Effector memory CD8-positive, alpha-beta T cell (primary cell): ENCODE measurements around the gene KCNJ14.

Experiments
- ATAC-seq: fragments of 150-1000 bp; cut with Tn5 transposase; replicated peaks from 2 replicates; pipeline ENCODE4 v1.10.0; 2021; ENCODE audit warnings: mild to moderate bottlenecking, moderate library complexity
- DNase-seq, 3 experiments: peaks; one replicate each; pipeline ENCODE4 v3.0.0; 2021
- H3K27ac Mint-ChIP-seq, 2 donors: one replicate each; pipeline ENCODE4 v1.8.0; 2022; ENCODE audit warnings: mild to moderate bottlenecking in 2 of 2, mixed read lengths in 2 of 2, moderate library complexity in 2 of 2
- H3K27me3 Mint-ChIP-seq, 2 donors: one replicate each; pipeline ENCODE4 v1.8.0; 2022; ENCODE audit warnings: mixed read lengths in 2 of 2
- H3K36me3 Mint-ChIP-seq: one replicate; pipeline ENCODE4 v1.8.0; 2022; ENCODE audit warnings: mild to moderate bottlenecking, moderate library complexity, mixed read lengths; ENCODE audit not compliant: insufficient read depth
- H3K4me1 Mint-ChIP-seq, 2 donors: one replicate each; pipeline ENCODE4 v1.8.0; 2022; ENCODE audit warnings: low read depth in 2 of 2, mixed read lengths in 2 of 2
- H3K4me3 Mint-ChIP-seq, 2 donors: one replicate each; pipeline ENCODE4 v1.8.0; 2022; ENCODE audit warnings: mild to moderate bottlenecking in 2 of 2, mixed read lengths in 2 of 2, moderate library complexity in 2 of 2
- H3K9me3 Mint-ChIP-seq, 2 donors: one replicate each; pipeline ENCODE4 v1.8.0; 2022; ENCODE audit warnings: mixed read lengths in 2 of 2

Gene KCNJ14

GRCh38 chr19:48450863-48451262 lies 4.5 kb upstream of the KCNJ14 start:
- Mint-ChIP-seq H3K4me1 (peaks cover 13 to 17% of the 10 kb centered on the region in 2 donors), H3K4me3 (no peak overlapping the region), H3K9me3 (no peaks in the 10 kb centered on the region), H3K27me3 (no peaks in the 10 kb centered on the region), H3K27ac (no peak overlapping the region), H3K36me3 (peaks cover 52% of the 10 kb centered on the region)
- no peak for ATAC-seq
- DNase-seq, result no peak

GRCh38 chr19:48451624-48452023 lies 3.8 kb upstream of the KCNJ14 start:
- H3K9me3 Mint-ChIP-seq, result no peaks in the 10 kb centered on the region
- no peaks in the 10 kb centered on the region for H3K27me3 Mint-ChIP-seq
- DNase-seq, result no peak
- peaks cover 11 to 13% of the 10 kb centered on the region in 2 donors for H3K4me1 Mint-ChIP-seq
- no peak for ATAC-seq
- H3K36me3 Mint-ChIP-seq, result peaks cover 48% of the 10 kb centered on the region
- H3K4me3 Mint-ChIP-seq, result no peak overlapping the region
- no peak overlapping the region for H3K27ac Mint-ChIP-seq

DNA sequence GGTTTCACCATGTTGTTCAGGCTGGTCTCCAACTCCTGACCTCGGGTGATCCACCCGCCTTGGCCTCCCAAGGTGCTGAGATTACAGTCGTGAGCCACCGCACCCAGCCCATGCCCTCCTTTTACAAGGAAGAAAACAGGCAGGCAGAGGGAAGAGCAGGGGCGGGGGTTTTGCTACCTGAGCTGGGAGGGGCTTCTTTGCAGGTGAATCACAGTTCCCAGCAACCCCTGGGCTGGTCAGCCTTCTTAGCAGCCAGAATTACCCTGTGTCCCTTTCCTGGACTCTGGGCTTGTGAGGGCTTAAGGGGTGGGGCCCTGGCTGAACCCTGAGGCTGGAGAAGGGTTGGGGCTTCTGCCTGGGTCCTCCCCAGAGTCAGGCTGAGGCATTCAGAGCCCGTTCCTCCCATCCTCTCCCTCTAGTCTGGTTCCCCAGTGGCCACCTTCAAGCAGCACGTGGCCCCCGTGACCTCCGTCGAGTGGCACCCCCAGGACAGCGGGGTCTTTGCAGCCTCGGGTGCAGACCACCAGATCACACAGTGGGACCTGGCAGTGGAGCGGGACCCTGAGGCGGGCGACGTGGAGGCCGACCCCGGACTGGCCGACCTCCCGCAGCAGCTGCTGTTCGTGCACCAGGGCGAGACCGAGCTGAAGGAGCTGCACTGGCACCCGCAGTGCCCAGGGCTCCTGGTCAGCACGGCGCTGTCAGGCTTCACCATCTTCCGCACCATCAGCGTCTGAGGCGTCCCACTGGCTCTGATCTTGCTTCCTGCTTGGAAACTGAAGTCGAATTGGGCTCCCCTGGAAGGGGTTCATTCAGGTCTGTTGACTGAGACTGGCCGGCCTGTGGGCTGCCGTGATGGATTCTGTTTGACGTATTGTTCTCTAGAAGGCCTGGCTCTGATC lies 2.8 kb upstream of the KCNJ14 start:
- peaks cover 11 to 13% of the 10 kb centered on the region in 2 donors for H3K4me1 Mint-ChIP-seq
- H3K27me3 Mint-ChIP-seq, result no peaks in the 10 kb centered on the region
- no peaks in the 10 kb centered on the region for H3K9me3 Mint-ChIP-seq
- no peak for ATAC-seq
- H3K27ac Mint-ChIP-seq, result no peak overlapping the region
- no peak overlapping the region for H3K4me3 Mint-ChIP-seq
- peaks cover 53% of the 10 kb centered on the region for H3K36me3 Mint-ChIP-seq
- no peak for DNase-seq

GRCh38 chr19:48454150-48454730 lies 1.1 kb upstream of the KCNJ14 start:
- ATAC-seq, result no peak

DNA sequence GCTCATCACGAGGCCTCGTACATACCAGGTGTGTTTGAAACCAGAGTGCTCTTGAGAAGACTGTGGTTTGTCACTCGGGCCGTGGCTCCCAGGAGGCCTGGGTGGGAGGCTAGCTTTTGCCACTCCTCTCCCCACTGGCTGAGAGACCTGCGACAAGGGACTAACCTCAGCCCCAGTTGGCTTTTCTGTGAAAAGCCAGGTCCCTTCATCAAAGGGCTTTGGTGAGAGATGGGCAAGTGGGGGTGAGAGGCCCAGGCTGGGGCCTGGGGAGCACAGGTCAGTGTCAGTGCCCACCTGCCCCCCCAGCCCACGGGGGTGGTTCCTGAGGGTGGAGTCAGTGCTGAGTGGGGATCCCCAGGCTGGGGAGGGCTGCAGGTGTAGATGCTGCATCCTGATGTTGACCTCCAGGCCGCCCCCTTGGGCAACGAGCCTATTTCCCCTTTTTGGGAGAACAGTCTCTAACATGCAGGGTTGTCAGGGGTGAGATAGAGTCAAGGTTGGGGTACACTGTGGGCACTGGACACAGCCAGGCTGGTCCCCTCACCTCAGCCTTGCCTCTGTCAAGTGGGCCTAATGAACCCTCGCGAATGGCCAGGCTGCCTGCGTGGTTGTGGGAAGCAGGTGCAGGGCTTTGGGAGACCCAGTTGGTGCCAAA lies 661 bp downstream of the KCNJ14 start:
- H3K4me3 Mint-ChIP-seq, result no peak overlapping the region
- ATAC-seq (no peak), DNase-seq (no peak)
- peaks cover 0 to 6% of the 10 kb centered on the region in 2 donors for H3K4me1 Mint-ChIP-seq
- no peaks in the 10 kb centered on the region for H3K9me3 Mint-ChIP-seq
- H3K27ac Mint-ChIP-seq, result no peak overlapping the region
- H3K27me3 Mint-ChIP-seq, result no peaks in the 10 kb centered on the region
- H3K36me3 Mint-ChIP-seq, result peaks cover 35% of the 10 kb centered on the region

More at GRCh38 chr19:48454150-48454730, 1.1 kb upstream of the KCNJ14 start:
- H3K9me3 Mint-ChIP-seq, result no peaks in the 10 kb centered on the region
- H3K27ac Mint-ChIP-seq, result peak overlapping the region in 1 of 2 donors; percentile 27
- H3K4me3 Mint-ChIP-seq, result no peak overlapping the region
- H3K27me3 Mint-ChIP-seq, result no peaks in the 10 kb centered on the region
- H3K36me3 Mint-ChIP-seq, result peaks cover 44% of the 10 kb centered on the region
- H3K4me1 Mint-ChIP-seq, result peaks cover 2 to 6% of the 10 kb centered on the region in 2 donors
- DNase-seq, result no peak

GRCh38 chr19:48456864-48457263 lies 1.5 kb downstream of the KCNJ14 start:
- H3K36me3 Mint-ChIP-seq, result peaks cover 28% of the 10 kb centered on the region
- DNase-seq (no peak), ATAC-seq (no peak)
- H3K4me1 Mint-ChIP-seq, result peaks cover 0 to 6% of the 10 kb centered on the region in 2 donors
- H3K27ac Mint-ChIP-seq, result no peak overlapping the region
- no peak overlapping the region for H3K4me3 Mint-ChIP-seq
- H3K9me3 Mint-ChIP-seq, result no peaks in the 10 kb centered on the region
- no peaks in the 10 kb centered on the region for H3K27me3 Mint-ChIP-seq

GRCh38 chr19:48458016-48458415 lies 2.6 kb downstream of the KCNJ14 start:
- no peak for DNase-seq
- no peak overlapping the region for H3K4me3 Mint-ChIP-seq
- no peak for ATAC-seq
- H3K36me3 Mint-ChIP-seq, result peaks cover 21% of the 10 kb centered on the region
- peaks cover 0 to 6% of the 10 kb centered on the region in 2 donors for H3K4me1 Mint-ChIP-seq
- no peak overlapping the region for H3K27ac Mint-ChIP-seq
- no peaks in the 10 kb centered on the region for H3K9me3 Mint-ChIP-seq
- H3K27me3 Mint-ChIP-seq, result no peaks in the 10 kb centered on the region

GRCh38 chr19:48461651-48461981 lies 6.2 kb downstream of the KCNJ14 start:
- Mint-ChIP-seq H3K27me3 (no peaks in the 10 kb centered on the region), H3K4me1 (no peaks in the 10 kb centered on the region), H3K4me3 (no peak overlapping the region), H3K27ac (no peak overlapping the region), H3K36me3 (peaks cover 7% of the 10 kb centered on the region), H3K9me3 (no peaks in the 10 kb centered on the region)
- DNase-seq, result no peak
- no peak for ATAC-seq

GRCh38 chr19:48461982-48462655 lies 6.7 kb downstream of the KCNJ14 start:
- no peak overlapping the region for H3K27ac Mint-ChIP-seq
- no peaks in the 10 kb centered on the region for H3K4me1 Mint-ChIP-seq
- ATAC-seq (no peak), DNase-seq (no peak)
- H3K9me3 Mint-ChIP-seq, result no peaks in the 10 kb centered on the region
- no peak overlapping the region for H3K4me3 Mint-ChIP-seq
- no peaks in the 10 kb centered on the region for H3K27me3 Mint-ChIP-seq
- peaks cover 4% of the 10 kb centered on the region for H3K36me3 Mint-ChIP-seq

DNA sequence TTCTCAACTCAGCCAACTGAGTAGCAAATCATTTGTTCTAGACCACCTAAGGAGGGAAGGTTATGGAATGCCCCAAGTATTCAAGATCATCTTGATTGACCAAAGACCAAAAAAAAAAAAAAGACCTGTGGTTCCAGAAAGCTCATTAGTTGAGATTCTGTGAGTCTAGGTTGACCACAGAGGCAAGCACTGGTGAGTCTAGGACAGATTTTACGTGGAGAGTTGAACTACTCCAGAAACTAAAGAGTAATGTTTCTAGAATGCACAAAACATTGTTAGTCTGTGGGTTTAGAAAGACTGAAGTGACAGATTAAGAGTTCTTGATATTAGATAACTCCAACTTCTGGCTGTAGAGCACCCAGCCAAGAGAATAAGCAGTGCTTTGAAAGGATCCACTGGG lies 9.8 kb downstream of the KCNJ14 start:
- H3K36me3 Mint-ChIP-seq, result peaks cover 16% of the 10 kb centered on the region
- no peaks in the 10 kb centered on the region for H3K27me3 Mint-ChIP-seq
- DNase-seq (no peak), ATAC-seq (no peak)
- no peaks in the 10 kb centered on the region for H3K9me3 Mint-ChIP-seq
- H3K4me1 Mint-ChIP-seq, result peaks cover 9 to 11% of the 10 kb centered on the region in 2 donors
- H3K27ac Mint-ChIP-seq, result no peak overlapping the region
- no peak overlapping the region for H3K4me3 Mint-ChIP-seq

- Mint-ChIP-seq H3K4me3 (no peak overlapping the region), H3K9me3 (no peaks in the 10 kb centered on the region), H3K27ac (no peak overlapping the region), H3K27me3 (no peaks in the 10 kb centered on the region), H3K36me3 (peaks cover 21% of the 10 kb centered on the region), H3K4me1 (peaks cover 14 to 16% of the 10 kb centered on the region in 2 donors)
- ATAC-seq, result no peak
- DNase-seq, result no peak
These were observed 11.4 kb downstream of the KCNJ14 start for GRCh38 chr19:48466561-48467325.

DNA sequence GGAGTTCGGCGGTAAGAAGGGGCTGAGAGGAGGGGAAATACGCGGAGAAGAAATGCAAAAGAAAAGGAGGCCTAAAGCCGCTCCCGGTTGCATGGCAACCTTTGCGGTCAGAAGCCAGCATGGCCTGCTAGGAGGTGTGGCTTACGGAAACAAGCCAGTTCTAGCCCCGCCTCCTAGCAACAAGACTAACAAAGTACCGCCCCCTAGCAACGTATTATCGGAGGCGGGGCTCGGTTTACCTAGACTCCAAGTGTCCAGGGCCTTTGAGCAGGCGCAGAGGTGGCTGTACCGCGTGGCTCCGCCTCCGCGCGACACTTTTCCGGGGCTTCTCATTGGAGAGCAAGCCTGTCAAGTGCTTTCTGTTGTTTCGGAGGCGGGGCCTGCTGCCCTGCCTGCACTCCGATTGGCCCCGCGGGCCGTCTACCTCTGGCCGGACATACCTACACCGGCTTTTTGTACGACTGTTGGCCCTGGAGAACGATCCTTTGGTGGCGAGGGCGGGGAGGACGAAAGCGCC lies 13.5 kb downstream of the KCNJ14 start:
- Mint-ChIP-seq H3K4me1 (peaks cover 16 to 21% of the 10 kb centered on the region in 2 donors), H3K9me3 (no peaks in the 10 kb centered on the region), H3K27me3 (no peaks in the 10 kb centered on the region), H3K27ac (peak overlapping the region; percentile 80 to 95), H3K36me3 (peaks cover 34% of the 10 kb centered on the region), H3K4me3 (peak overlapping the region; percentile 87 to 88)
- peak; percentile 85 for ATAC-seq
- peak; percentile 99 for DNase-seq
